ENCODE results near the gene TRMT44.

DNA sequence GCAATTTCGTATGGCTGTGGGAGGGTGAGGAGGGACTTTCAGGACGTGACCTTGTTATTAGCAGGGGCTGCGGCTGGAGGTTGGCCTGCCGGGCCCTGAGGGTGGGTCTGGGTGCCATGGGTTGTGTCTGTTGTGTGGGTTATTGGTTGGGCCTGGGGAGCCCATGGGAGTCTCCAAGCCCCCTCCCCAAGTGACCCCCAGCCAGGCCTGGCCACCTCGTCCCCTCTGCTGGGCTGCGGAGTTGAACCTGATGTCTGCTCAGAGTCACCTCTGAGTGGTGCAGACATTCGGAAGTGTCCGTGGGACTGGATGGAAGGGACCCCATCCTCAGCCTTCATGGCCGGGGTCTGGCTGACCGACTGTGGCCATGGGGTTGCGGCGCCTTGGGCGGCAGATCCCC is 67.7 kb downstream of the TRMT44 start:
- TF ChIP-seq, protein P1, sequence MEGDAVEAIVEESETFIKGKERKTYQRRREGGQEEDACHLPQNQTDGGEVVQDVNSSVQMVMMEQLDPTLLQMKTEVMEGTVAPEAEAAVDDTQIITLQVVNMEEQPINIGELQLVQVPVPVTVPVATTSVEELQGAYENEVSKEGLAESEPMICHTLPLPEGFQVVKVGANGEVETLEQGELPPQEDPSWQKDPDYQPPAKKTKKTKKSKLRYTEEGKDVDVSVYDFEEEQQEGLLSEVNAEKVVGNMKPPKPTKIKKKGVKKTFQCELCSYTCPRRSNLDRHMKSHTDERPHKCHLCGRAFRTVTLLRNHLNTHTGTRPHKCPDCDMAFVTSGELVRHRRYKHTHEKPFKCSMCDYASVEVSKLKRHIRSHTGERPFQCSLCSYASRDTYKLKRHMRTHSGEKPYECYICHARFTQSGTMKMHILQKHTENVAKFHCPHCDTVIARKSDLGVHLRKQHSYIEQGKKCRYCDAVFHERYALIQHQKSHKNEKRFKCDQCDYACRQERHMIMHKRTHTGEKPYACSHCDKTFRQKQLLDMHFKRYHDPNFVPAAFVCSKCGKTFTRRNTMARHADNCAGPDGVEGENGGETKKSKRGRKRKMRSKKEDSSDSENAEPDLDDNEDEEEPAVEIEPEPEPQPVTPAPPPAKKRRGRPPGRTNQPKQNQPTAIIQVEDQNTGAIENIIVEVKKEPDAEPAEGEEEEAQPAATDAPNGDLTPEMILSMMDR (conservative IDR thresholded peaks at IDR 0.05; ENCODE audit: low read depth, low read length) = no peak
- no peak for TF ChIP-seq EZH2 (IDR thresholded peaks at IDR 0.05; ENCODE audit: borderline replicate concordance, low read depth, low read length, poor library complexity, severe bottlenecking)

Data from A673 (cell line).